Left lung (tissue), 10 donors: ENCODE results near the gene TRERF1. TPM values are rescaled to one million over a fixed set of nuclear protein-coding genes. Genes with fewer than 3 reads are reported as not detected.

Experiments used
- ATAC-seq: fragments of 200-7000 bp; cut with Tn5 transposase; one replicate; pipeline ENCODE4 v1.9.1; 2020; ENCODE audit warnings: moderate library complexity
- DNase-seq, 4 donors: peaks; one replicate each; pipeline ENCODE4 v3.0.0-alpha.2; 2013 to 2020
- H3K27ac ChIP-seq, 2 donors: fragments of 200-600 bp; sonication (generic) in 1 of 2; one replicate each; pipeline versions ENCODE4 v1.5.0 to v1.8.0; 2020 to 2021
- H3K27me3 ChIP-seq, 2 donors: fragments of 200-600 bp; sonication (generic) in 1 of 2; one replicate each; pipeline versions ENCODE4 v1.5.0 to v1.8.0; 2020 to 2021
- H3K36me3 ChIP-seq, 2 donors: fragments of 200-600 bp; sonication (generic) in 1 of 2; one replicate each; pipeline versions ENCODE4 v1.5.0 to v1.8.0; 2020 to 2021
- H3K4me1 ChIP-seq, 2 donors: fragments of 200-600 bp; one replicate each; pipeline ENCODE4 v1.8.0; 2021
- H3K4me3 ChIP-seq, 2 donors: fragments of 200-600 bp; sonication (generic) in 1 of 2; one replicate each; pipeline versions ENCODE4 v1.5.0 to v1.8.0; 2020 to 2021; ENCODE audit warnings: mild to moderate bottlenecking in 1 of 2
- H3K9me3 ChIP-seq, 2 donors: fragments of 200-600 bp; sonication (generic) in 1 of 2; one replicate each; pipeline versions ENCODE4 v1.5.0 to v1.8.0; 2020 to 2021
- intact Hi-C, 2 donors: fragments of 100-400 bp; cut with DNase I; formaldehyde crosslinking; loops; one replicate each; pipeline versions ENCODE4 v1.11.2 to v1.14.2; 2022
- polyA plus RNA-seq, 6 donors: library from polyadenylated mRNA; unstranded; fragments of 120-200 nt; gene quantifications; one replicate each; pipeline ENCODE4 v1.2.1, GENCODE V29; 2013; ENCODE audit not compliant: insufficient read length in 6 of 6
- total RNA-seq, 2 donors: library from RNA; stranded (reverse); fragmentation: NEBNext Ultra II Directional; extraction: Animal tissue kit (Norgen Biotek cat#: 25700); gene quantifications; one replicate each; pipeline ENCODE4 v1.2.1, GENCODE V29; 2021
- TF ChIP-seq, protein P1 (sequence below), 2 donors: fragments of 200-600 bp; sonication (generic) in 1 of 2; IDR thresholded peaks; one replicate each; pipeline versions ENCODE4 v1.5.0 to v1.8.0; 2021; ENCODE audit warnings: antibody characterized with exemption in 2 of 2
- donor health status: DM: no; HTN: yes; CAD: no.
- donor health status: DM: no; HTN: no; CAD: no.

Gene TRERF1
- total and polyA plus RNA-seq, 8 donors, result 3.7 to 24.9 (median 20.7) TPM

DNA sequence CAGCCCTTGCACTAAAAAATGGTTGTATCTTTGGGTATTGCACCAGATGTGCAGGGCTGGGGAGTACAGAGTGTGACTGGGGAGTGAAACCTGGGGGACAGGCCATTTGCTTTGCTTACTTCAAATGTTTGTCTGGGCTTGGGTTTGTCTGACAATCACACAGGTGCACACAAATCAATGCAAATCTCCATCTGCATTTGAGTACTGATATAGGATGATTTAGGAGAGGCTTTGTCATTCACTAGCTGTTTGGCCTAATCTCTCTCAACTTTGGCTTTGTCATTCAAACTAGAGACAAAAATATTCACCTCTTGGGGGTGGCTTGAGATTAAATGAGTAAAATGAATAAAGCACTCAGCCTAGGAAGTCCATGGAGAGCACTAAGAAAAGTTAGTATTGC lies 274.7 kb downstream of the TRERF1 start:
- Histone ChIP-seq H3K27me3 (peaks cover 0 to 15% of the 10 kb centered on the region in 2 donors), H3K9me3 (no peaks in the 10 kb centered on the region), H3K4me1 (peaks cover 0 to 4% of the 10 kb centered on the region in 2 donors), H3K36me3 (no peaks in the 10 kb centered on the region), H3K4me3 (no peak overlapping the region), H3K27ac (no peak overlapping the region)
- no peak for DNase-seq
- ATAC-seq, result no peak
- intact Hi-C loops, result no loop called here
- TF ChIP-seq, protein P1, sequence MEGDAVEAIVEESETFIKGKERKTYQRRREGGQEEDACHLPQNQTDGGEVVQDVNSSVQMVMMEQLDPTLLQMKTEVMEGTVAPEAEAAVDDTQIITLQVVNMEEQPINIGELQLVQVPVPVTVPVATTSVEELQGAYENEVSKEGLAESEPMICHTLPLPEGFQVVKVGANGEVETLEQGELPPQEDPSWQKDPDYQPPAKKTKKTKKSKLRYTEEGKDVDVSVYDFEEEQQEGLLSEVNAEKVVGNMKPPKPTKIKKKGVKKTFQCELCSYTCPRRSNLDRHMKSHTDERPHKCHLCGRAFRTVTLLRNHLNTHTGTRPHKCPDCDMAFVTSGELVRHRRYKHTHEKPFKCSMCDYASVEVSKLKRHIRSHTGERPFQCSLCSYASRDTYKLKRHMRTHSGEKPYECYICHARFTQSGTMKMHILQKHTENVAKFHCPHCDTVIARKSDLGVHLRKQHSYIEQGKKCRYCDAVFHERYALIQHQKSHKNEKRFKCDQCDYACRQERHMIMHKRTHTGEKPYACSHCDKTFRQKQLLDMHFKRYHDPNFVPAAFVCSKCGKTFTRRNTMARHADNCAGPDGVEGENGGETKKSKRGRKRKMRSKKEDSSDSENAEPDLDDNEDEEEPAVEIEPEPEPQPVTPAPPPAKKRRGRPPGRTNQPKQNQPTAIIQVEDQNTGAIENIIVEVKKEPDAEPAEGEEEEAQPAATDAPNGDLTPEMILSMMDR (IDR thresholded peaks at IDR 0.05), result no peak

GRCh38 chr6:42175860-42176259 lies 275.9 kb downstream of the TRERF1 start:
- DNase-seq (no peak), ATAC-seq (no peak)
- no peaks in the 10 kb centered on the region for H3K36me3 ChIP-seq
- H3K27me3 ChIP-seq, result peaks cover 0 to 15% of the 10 kb centered on the region in 2 donors
- H3K9me3 ChIP-seq, result no peaks in the 10 kb centered on the region
- peaks cover 0 to 4% of the 10 kb centered on the region in 2 donors for H3K4me1 ChIP-seq
- H3K27ac ChIP-seq, result no peak overlapping the region
- TF ChIP-seq, protein P1 (IDR thresholded peaks at IDR 0.05), result no peak
- intact Hi-C loops, result no loop called here
- no peak overlapping the region for H3K4me3 ChIP-seq

Other genes with a start within 250 kb of the TRERF1 start
- gene MRPS10, start 234.1 kb downstream of the TRERF1 start, total RNA-seq, result 10 to 100 TPM; 25.4 to 30.8 TPM
- 10 to 100 TPM; 24.5 to 36.0 (median 30.9) TPM for gene MRPS10, start 234.1 kb downstream of the TRERF1 start, polyA plus RNA-seq
- gene UBR2, start 112.1 kb upstream of the TRERF1 start, total RNA-seq, result 10 to 100 TPM; 28.5 to 34.4 TPM
- 10 to 100 TPM; 27.9 to 34.6 (median 29.2) TPM for gene UBR2, start 112.1 kb upstream of the TRERF1 start, polyA plus RNA-seq